Globus pallidus (tissue), 1 donor: Measurements from ENCODE around the gene DNHD1.
A peak's percentile ranks its signal among the peaks of the same experiment; 100 is the strongest.

Source experiments
- DNase-seq: peaks from one replicate; pipeline ENCODE4 v3.0.0-alpha.2; 2015; ENCODE audit warnings: low spot score

The DNHD1 gene

DNA sequence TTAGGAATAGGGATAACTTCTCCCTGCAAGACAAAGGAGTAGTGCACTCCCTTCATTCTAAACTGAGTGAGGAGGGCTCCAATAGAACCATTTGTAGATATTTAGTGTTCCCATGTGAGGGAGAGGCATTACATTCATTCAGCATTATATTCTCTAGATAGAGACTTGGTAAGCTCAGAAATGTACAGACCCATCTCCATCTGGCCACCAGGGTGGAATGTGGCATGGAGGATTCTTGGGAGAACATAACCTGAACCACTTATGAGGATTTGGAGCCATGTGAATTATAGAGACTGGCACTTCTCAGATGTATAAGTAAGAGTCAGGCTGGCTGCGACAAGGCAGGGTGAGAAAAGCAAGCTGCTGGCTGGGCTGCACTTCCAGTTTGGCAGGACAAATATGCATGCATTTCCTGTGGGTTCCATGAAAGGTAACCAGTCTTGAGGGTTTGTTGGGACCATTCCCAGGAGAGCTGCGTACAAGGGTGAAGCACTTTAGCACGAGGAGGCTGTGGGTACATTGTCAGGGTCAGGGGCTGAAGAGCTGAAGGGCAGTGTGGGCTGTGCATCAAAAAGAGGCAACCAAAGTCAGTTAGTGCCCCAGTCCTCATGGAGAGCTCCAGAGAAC, 97.2 kb downstream of the DNHD1 start:
- no peak for DNase-seq

DNA sequence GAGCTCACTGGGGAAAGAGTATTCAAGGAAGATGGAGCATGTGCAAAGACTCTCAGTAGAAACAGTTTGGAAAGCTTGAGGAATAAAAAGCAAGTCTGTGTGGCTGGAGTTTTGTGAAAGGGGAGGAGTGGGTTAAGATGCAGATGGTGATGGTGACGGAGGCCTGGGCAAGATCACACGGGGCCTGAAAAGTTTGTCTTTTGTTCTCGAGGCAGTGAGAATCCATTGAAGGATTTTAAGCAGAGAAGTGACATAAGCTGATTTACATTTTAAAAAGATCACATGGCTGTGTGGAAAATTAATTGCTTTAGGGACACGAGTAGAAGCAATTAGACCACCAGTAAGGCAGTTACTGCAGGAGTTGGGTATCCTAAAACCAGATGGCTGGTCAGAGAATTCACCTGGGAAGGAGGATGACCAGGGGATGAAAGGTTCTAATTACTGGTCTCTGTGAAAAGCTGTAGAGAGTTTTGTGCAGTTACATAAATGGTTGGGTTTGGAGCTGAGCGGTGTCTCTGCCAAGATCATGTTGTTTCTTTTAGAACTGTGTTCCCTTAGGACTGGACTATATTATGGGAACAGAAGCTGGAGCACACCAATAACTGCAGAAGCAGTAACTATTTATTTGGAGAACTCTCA, 99.3 kb downstream of the DNHD1 start:
- DNase-seq = peak; percentile 69

DNA sequence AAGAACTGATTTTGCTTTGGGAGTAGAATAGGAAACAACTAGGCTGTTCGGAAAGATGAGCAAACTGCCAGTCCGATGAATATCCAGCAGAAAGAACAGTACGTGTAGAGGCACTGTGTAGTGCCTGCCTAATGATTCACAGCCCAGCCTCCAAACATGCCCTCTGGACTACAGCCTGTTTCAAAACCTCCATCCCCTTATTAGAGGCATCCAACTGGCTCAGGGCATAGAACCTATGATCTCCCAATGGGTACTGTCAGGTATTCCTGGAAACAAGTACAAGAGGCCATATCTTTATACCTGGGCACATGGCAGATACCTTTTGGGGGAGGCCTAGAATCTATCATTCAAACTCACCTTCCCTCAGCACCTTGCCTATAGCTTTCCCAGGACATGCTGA, 101.5 kb downstream of the DNHD1 start:
- DNase-seq = no peak

DNA sequence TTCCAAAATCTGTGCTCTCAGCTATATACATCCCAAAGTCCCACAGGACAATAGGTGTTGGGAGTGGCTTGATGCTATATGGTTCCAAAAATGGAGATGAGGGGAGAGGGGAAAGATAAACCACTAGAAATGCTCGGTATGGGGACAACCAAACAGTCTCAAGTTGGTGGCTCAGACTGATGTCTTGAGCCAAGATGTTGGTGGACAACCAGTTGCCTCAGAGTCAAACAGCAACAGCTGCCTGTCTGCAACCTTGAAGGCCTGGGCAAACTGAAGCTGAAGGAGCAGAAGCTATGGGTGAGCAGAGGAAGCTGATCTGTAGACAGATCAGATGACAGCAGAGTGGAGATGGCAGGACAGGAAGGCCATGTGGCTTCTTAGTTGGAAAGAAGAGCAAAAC, 102.4 kb downstream of the DNHD1 start:
- no peak for DNase-seq

DNA sequence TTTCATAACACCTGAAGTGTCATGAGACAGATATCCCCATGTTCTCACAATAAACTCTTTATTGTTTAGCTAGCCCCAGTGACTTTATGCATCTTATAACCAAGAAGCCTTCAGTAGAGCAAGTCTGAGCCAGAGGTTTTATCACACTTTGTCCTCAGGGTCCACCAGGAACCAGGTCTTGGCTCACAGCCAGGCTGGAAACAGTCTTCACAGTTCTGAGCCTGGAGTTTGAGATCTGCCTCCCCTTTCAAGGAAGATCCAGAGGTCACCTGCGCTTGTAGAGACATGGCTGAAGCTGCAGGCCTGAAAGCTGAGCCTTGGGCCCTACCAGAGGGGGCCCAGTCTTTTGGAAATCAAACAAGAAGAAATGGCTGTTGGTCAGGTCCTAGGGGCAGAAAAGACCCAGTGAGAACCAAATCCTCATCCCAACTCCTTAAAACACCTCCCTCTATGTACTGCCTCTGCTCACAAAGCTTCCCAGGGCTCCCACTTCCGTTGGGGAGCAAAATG, 102.9 kb downstream of the DNHD1 start:
- DNase-seq = no peak

DNA sequence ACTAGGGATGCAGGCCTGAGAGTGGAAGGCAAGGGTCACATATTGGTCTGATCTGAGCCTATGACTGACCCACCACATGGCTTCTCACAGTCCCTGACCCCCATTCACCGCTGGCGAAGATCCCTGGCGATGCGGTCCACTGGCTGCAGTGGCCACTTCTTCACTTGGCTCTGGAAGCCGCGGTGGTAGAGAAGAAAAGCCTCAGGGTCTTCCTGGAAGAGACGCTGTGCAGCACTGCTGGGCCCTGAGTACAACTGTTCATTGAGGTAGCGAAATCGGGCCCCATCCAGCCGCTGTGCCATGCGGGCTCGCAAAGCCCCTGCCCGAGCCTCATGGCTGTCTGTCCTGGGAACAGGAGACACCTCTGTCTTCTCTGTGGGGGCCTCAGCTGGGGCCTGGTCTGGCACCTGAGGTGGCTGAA, 104.0 kb downstream of the DNHD1 start:
- no peak for DNase-seq

DNA sequence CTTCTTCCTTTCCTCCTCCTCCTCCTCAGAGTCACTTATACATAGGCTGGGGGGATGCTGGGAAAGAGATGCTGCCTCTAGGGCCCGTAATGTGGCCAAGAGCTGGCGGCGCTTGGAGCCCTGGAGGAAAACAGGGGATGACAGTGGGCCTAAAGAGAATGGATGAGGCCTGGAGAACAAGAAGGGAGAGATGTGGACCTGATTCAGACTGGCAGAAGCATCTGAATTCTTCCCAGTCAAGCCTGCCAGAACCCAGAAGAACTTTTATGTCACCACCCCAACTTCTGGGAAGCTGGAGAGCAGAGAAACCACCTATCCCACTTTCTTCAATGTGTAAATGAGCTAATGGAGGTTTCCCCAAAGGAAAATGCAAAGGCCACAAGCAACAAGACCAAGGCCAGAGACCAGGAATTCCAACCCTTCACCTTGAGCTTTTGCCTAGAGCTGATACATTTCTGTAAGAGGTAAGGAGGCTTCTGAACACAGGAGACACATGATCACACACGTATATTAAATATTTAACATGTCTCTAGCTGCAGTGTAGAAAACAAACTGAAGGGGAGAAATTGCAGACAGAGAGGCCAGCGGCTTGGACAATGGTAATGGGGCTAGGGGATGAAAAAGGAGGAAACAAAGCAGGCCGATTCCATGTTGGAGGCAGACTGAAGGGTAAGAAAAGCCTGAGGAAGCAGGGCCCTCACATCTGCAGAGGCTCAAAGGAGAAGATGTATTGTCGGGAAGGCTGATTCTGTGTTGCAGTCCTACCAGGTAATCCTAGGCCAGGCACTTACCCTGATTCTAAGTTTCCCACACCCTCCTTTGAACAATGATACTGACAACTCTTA, 105.2 kb downstream of the DNHD1 start:
- DNase-seq = no peak

DNA sequence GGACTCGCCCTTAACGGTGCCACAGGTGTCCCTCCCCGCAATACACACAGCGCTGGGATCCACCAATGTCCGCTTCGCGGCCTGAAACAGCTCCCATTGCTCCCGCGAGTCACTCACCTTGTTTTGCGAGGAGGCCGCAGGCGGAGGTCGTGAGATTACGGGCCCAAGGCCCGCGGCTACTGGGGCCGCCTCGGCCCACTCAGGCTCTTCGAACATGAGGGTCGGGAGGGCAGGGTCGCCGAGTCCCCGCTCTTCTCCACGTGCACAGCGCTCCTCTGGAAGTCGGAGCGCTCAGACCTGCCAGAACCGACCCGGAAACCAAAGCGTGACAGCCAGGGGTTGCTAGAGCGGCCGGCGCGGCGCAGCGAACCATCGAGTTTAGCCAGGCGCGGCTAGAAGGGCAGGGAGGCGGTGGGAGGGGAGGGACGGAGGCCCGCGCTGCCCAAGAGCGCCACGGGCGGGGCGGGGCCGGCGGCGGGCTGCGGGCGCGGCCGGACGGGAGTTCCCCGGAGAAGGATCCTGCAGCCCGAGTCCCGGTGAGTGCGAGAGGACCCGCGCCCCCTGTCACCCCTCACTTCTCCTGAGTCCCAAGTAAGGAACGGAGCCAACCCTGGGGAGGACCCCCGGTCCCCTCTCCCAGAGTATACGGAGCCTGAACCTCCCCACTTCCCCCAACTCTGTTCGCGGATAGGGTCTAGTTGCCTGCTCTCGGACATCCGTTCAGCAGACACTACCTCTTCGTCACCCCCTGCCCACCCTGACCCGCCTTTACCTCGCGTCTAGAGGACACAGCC, 106.4 kb downstream of the DNHD1 start, which contains the start of the genes ILK and RRP8:
TSS of gene ILK (plus strand) at position 488 of the 794 bp plus-strand sequence. CDS start 498 bp downstream, outside the sequence.
TSS of gene RRP8 (minus strand) at position 330 of the 794 bp plus-strand sequence. CDS start at position 216, 114 bp downstream.
- DNase-seq = peak; percentile 89

- peak; percentile 76 for DNase-seq
Observed at GRCh38 chr11:6604081-6604626, 107.1 kb downstream of the DNHD1 start.

DNA sequence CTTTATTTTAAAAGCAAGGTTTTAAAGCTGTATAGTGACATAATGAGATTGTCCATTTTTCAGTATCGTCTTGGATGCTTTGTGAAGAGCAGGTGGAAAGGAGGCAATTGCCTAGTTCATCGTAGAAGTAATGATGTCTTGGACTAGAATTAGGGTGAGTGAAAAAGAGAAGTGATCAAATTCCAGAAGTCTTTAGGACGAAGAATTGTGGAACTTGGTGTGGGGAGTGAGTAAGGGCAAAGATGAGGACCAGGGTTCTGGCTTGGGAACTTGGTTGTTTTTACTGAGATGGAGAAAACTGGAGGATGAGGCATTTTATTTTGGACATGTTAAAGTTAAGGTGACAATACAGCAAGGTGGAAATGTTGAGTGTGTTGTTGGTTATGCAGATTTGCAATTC, 107.7 kb downstream of the DNHD1 start:
- no peak for DNase-seq

DNA sequence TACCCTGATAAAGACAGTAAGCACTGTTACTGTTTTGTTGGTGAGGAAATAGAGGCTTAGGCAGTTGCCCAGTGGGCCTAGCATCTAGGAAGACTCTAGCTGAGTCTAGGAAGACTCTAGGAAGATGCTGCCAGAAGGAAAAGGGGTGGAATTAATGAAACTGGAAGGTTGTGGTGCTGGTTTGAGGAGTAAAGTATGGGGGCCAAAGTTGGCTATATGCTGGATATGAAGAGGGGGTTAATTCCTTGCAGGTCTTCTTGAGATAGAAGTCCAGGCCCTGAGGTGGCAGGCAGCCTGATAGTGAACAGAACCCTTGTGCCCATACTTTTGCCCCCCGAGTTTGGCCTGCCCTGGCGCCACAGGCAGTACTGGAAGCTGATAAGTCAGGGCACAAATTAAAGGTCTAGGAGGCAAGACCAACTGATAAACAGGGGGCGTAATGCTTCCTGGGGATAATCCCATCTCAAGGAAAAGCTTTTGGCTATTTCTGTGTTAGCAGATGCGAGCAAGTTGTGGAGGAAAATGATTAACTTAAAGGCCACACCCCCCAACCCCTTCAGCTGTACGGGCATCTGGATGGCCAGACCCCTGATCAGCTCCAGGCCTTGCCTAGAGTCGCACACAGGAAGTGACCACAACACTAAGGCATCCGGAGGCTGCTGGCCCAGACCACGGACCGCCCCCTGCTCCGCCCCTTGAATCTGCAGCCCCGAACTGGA, 109.5 kb downstream of the DNHD1 start:
- DNase-seq = peak; percentile 86

- no peak for DNase-seq
Observed at GRCh38 chr11:6607190-6607795, 110.2 kb downstream of the DNHD1 start.

DNA sequence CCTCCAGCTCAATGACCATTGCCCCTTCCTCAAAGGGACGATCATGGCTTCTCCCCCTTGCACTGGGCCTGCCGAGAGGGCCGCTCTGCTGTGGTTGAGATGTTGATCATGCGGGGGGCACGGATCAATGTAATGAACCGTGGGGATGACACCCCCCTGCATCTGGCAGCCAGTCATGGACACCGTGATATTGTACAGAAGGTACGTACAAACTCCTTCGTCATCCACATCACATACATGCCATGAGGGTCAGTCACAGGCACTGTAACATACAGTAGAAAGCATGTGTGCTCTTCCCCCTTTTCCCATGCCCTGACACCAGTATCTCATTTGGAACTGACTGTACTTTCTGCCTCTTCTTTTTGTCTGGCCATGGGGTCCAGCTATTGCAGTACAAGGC, 110.9 kb downstream of the DNHD1 start:
- no peak for DNase-seq

- no peak for DNase-seq
Observed at GRCh38 chr11:6608726-6609501, 111.8 kb downstream of the DNHD1 start.

DNA sequence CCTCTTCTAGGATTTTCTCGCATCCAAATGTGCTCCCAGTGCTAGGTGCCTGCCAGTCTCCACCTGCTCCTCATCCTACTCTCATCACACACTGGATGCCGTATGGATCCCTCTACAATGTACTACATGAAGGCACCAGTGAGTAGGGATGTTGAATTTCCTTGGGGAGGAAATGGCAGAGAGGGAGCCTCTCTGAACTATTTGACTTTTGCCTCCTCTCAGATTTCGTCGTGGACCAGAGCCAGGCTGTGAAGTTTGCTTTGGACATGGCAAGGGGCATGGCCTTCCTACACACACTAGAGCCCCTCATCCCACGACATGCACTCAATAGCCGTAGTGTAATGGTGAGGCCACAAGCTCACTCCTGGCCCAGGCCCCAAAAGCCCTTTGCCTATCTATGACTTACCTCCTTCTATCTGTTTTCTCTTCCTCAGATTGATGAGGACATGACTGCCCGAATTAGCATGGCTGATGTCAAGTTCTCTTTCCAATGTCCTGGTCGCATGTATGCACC, 112.5 kb downstream of the DNHD1 start:
- DNase-seq = no peak

DNA sequence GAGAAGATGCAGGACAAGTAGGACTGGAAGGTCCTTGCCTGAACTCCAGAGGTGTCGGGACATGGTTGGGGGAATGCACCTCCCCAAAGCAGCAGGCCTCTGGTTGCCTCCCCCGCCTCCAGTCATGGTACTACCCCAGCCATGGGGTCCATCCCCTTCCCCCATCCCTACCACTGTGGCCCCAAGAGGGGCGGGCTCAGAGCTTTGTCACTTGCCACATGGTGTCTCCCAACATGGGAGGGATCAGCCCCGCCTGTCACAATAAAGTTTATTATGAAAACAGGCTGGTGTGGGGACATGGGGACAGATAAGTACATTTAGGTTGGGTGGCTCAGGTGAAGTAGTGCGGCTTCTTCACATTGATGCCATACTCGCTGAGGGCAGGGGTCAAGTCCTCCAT, 113.5 kb downstream of the DNHD1 start:
- no peak for DNase-seq

DNA sequence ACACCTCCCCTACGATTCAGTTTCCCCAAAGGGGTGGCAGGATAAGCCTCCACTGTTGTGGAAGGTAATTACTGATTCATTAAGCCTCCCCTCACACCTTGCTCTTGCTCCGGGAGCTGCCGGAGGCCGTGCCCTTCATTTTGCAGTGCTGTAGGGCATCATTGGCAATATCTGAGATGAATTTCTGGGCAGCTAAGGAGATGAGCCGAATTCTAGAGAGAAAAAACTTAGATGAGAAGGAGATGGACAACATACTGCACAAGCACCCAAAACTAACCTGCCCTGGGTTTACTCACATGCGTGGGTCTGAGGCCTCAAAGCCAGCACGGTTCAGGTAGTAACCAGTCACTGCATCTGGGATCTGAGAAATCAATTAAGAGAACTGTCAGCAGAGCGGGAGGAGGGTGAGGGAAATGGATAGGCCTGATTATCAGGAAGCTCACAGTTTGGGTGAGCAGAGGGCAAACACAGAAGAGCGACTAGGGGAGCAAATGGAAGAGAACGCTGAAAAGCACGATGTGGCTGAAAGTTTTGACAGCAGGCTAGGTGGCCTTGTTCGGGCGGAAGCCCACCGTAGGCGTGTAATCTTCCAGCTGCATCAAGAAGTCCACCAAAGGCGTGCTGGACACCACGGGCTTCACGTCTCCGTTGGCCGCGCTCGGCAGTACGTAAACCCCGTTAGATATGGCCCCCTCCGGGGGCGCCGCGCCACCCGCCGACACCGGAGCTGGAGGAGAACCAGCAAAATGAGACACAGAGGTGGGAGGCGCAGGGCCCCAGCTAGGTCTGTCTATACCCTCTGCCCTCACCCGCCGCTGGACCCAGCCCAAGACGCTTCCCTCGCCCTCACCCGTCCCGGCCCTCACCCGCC, 114.2 kb downstream of the DNHD1 start:
- no peak for DNase-seq

DNA sequence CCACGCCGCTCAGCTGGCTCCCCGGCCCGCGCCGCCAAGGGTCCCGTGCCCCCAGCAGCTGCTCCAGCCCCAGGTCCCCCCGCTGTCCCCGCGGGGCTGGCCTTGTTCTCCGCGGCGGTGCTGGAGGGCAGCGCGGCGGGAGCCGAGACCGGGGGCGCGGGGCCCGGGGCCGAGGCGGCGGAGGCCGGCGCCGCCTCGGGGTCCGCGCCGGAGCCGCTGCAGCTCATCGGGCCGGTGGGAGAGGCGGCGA, 114.8 kb downstream of the DNHD1 start:
- no peak for DNase-seq
